Non-pigmented ciliary epithelial cell (primary cell): ENCODE data around the gene KCTD3.

Experiments used
- DNase-seq: peaks from one replicate; pipeline ENCODE4 v3.0.0-alpha.2; 2010; ENCODE audit warnings: low read depth

KCTD3 gene

GRCh38 chr1:215657047-215657446, 89.9 kb downstream of the KCTD3 start:
- DNase-seq = no peak

GRCh38 chr1:215660259-215660658, 93.2 kb downstream of the KCTD3 start:
- DNase-seq = no peak

DNA sequence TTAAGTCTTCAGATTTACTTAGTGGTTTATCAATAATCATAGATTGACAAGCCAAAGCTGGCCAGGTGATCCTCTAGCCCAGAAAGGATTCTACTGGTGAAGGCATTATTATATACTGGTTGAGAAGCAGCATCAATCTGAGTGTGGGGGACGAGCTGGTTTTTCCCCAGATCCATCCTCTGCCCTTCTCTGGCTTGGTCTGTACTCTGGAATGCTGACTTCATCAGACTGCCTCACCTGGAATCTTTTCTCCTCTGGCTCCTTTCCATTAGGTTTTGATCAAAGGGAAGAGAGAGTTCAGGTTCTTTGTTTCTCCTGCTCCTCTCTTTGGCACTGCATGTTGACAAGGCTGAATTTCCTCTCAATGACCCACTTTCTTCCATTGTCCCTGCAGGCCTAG, 93.9 kb downstream of the KCTD3 start:
- no peak for DNase-seq

- DNase-seq = peak; percentile 26
These were observed 98.1 kb downstream of the KCTD3 start for GRCh38 chr1:215665215-215665614.

- DNase-seq = no peak
These were observed 100.7 kb downstream of the KCTD3 start for GRCh38 chr1:215667761-215668160.

DNA sequence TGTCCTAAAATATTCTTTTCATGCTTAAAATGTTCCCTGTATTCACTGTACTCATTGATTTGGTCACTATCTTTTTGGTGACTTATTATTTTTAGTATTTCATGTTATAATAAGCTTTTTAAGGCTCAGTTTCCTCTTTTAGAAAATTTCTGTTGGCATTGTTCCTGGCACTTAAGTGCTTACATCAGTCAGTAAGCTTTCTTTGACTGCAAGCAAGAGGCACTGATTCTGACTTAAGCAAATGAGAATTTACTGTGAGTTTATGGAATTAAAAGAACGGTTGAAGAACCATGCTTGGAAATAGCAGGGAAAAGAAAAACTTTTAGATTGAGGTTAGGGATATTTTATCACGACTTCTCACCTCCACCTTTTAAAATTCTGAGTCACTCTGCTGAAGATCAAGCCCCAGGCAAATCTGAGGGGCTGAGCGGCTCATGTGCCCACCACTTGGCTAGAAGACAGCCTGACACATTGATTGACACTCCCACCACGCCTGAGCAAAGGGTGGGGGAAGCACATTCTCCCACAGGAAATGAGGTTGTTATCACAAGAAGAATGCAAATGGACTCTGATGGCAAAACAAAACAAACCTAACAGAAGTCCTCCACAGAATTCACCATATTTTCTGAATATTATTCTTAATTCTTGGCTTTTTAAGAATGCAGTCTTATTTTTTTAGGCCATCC, 102.8 kb downstream of the KCTD3 start:
- DNase-seq = no peak
